IMR-90 (cell line): ENCODE measurements around the gene SLC25A30. TPM values are rescaled to one million over a fixed set of nuclear protein-coding genes. Genes with fewer than 3 reads are reported as not detected.

ENCODE experiments used
- ATAC-seq: fragments of 200-7000 bp; cut with Tn5 transposase; 2 replicates; pipeline ENCODE4 v1.9.1; 2020; ENCODE audit warnings: low read depth, mild to moderate bottlenecking, moderate library complexity
- BruUV-seq: library from RNA; stranded (reverse); fragments of 400-500 nt; replicated peaks from 2 replicates; lab custom pipeline; 2021; lab: Mats Ljungman, UMichigan
- CTCF ChIA-PET: fragments of 300-600 bp; formaldehyde crosslinking; extraction: SDS; loops from one replicate; lab custom pipeline; 2021; ENCODE audit warnings: antibody characterized with exemption; lab: Yijun Ruan, JAX
- POLR2A ChIA-PET: fragments of 300-600 bp; sonication (Branson Sonifier 250); formaldehyde crosslinking; loops from one replicate; lab custom pipeline; 2022; ENCODE audit warnings: antibody characterized with exemption; ENCODE audit not compliant: unreplicated experiment; lab: Charles Lee
- DNase-seq: peaks from one replicate; pipeline ENCODE4 v3.0.0; 2013
- H2AFZ ChIP-seq: replicated peaks from 2 replicates; pipeline ENCODE3; 2013; ENCODE audit warnings: low read length, mild to moderate bottlenecking; ENCODE audit not compliant: poor library complexity
- H2AK5ac ChIP-seq: 2 replicates; pipeline ENCODE4 v1.6.1; 2013; ENCODE audit warnings: low read depth, low read length, inconsistent platforms
- H2AK9ac ChIP-seq: replicated peaks from 2 replicates; pipeline ENCODE3; 2013; ENCODE audit warnings: mild to moderate bottlenecking, low read depth, low read length, moderate library complexity; ENCODE audit not compliant: poor library complexity
- H2BK120ac ChIP-seq: 2 replicates; pipeline ENCODE4 v1.6.1; 2013; ENCODE audit warnings: low read depth, low read length, inconsistent platforms
- H2BK15ac ChIP-seq: 3 replicates; pipeline ENCODE4 v1.6.1; 2013; ENCODE audit warnings: low read depth, low read length, inconsistent platforms
- H2BK20ac ChIP-seq: 2 replicates; pipeline ENCODE4 v1.6.1; 2013; ENCODE audit warnings: low read depth, mild to moderate bottlenecking, inconsistent platforms, low read length, moderate library complexity
- H2BK5ac ChIP-seq: 2 replicates; pipeline ENCODE4 v1.6.1; 2013; ENCODE audit warnings: mild to moderate bottlenecking, low read depth, low read length, inconsistent platforms; ENCODE audit not compliant: poor library complexity, severe bottlenecking
- H3K14ac ChIP-seq: replicated peaks from 2 replicates; pipeline ENCODE4 v1.6.1; 2013; ENCODE audit warnings: low read depth, low read length, inconsistent platforms
- H3K18ac ChIP-seq: 2 replicates; pipeline ENCODE4 v1.6.1; 2013; ENCODE audit warnings: low read depth, low read length, control low read depth
- H3K23ac ChIP-seq: 2 replicates; pipeline ENCODE4 v1.6.1; 2013; ENCODE audit warnings: low read depth, low read length, inconsistent platforms
- H3K27ac ChIP-seq: 2 replicates; pipeline ENCODE4 v1.5.1; 2013; ENCODE audit warnings: mild to moderate bottlenecking, control low read depth, low read length; ENCODE audit not compliant: insufficient read depth
- H3K27me3 ChIP-seq: 2 replicates; pipeline ENCODE4 v1.6.1; 2013; ENCODE audit warnings: low read length; ENCODE audit not compliant: control insufficient read depth, insufficient read depth
- H3K36me3 ChIP-seq: 2 replicates; pipeline ENCODE4 v1.6.1; 2013; ENCODE audit warnings: low read length, mixed read lengths; ENCODE audit not compliant: control insufficient read depth, insufficient read depth
- H3K4ac ChIP-seq: 2 replicates; pipeline ENCODE4 v1.6.1; 2013; ENCODE audit warnings: low read depth, low read length, inconsistent platforms
- H3K4me1 ChIP-seq: 2 replicates; pipeline ENCODE4 v1.6.1; 2013; ENCODE audit warnings: low read length, mixed read lengths; ENCODE audit not compliant: control insufficient read depth, insufficient read depth
- H3K4me2 ChIP-seq: 2 replicates; pipeline ENCODE4 v1.6.1; 2013; ENCODE audit warnings: low read depth, mild to moderate bottlenecking, control low read depth, low read length, moderate library complexity
- H3K4me3 ChIP-seq: 2 replicates; pipeline ENCODE4 v1.5.1; 2013; ENCODE audit warnings: low read depth, mild to moderate bottlenecking, control low read depth, low read length, moderate library complexity; ENCODE audit not compliant: insufficient read depth
- H3K56ac ChIP-seq: 2 replicates; pipeline ENCODE4 v1.6.1; 2013; ENCODE audit warnings: low read length, inconsistent platforms; ENCODE audit not compliant: insufficient read depth; ENCODE audit errors: extremely low read depth
- H3K79me1 ChIP-seq, 2 experiments: 2 replicates each; pipeline ENCODE4 v1.6.1; 2013; ENCODE audit warnings: low read length in 2 of 2, inconsistent platforms in 1 of 2, low read depth in 1 of 2
- H3K9ac ChIP-seq: 2 replicates; pipeline ENCODE4 v1.6.1; 2013; ENCODE audit warnings: low read depth, low read length, control low read depth
- H3K9me1 ChIP-seq: 2 replicates; pipeline ENCODE4 v1.6.1; 2013; ENCODE audit warnings: low read length, inconsistent platforms; ENCODE audit not compliant: insufficient read depth
- H3K9me3 ChIP-seq: 2 replicates; pipeline ENCODE4 v1.6.1; 2013; ENCODE audit warnings: low read length; ENCODE audit not compliant: control insufficient read depth, insufficient read depth
- H4K20me1 ChIP-seq: 2 replicates; pipeline ENCODE4 v1.6.1; 2013; ENCODE audit warnings: low read length, inconsistent platforms; ENCODE audit not compliant: insufficient read depth
- H4K5ac ChIP-seq: 2 replicates; pipeline ENCODE4 v1.6.1; 2013; ENCODE audit warnings: mild to moderate bottlenecking, low read depth, low read length, control low read depth
- H4K8ac ChIP-seq, 2 experiments: 2 replicates each; pipeline ENCODE4 v1.6.1; 2013; ENCODE audit warnings: low read depth in 2 of 2, low read length in 2 of 2, control low read depth in 1 of 2, inconsistent platforms in 1 of 2
- H4K91ac ChIP-seq: 2 replicates; pipeline ENCODE4 v1.6.1; 2013; ENCODE audit warnings: low read depth, low read length, inconsistent platforms; ENCODE audit not compliant: insufficient read depth
- BHLHE40 ChIP-seq: fragments of 150-350 bp; IDR thresholded peaks from 2 replicates; pipeline ENCODE4 v1.6.1; 2016; ENCODE audit warnings: mild to moderate bottlenecking, low read depth, low read length
- CTCF ChIP-seq: conservative IDR thresholded peaks from 2 replicates; pipeline ENCODE4 v1.5.1; 2012; ENCODE audit warnings: mild to moderate bottlenecking, low read depth, low read length, improper control_type of control experiment
- FOS ChIP-seq: fragments of 150-350 bp; IDR thresholded peaks from 2 replicates; pipeline ENCODE4 v1.6.1; 2016; ENCODE audit warnings: low read depth, low read length
- MAFK ChIP-seq: IDR thresholded peaks from 2 replicates; pipeline ENCODE4 v1.6.1; 2012; ENCODE audit warnings: low read depth, low read length, improper control_type of control experiment
- MAZ ChIP-seq: IDR thresholded peaks from 2 replicates; pipeline ENCODE4 v1.6.1; 2012; ENCODE audit warnings: low read depth, mild to moderate bottlenecking, low read length, improper control_type of control experiment, moderate library complexity, borderline replicate concordance
- NFE2L2 ChIP-seq: fragments of 150-350 bp; IDR thresholded peaks from 2 replicates; pipeline ENCODE4 v1.6.1; 2016; ENCODE audit warnings: low read depth, mild to moderate bottlenecking, low read length
- POLR2A ChIP-seq: IDR thresholded peaks from 2 replicates; pipeline ENCODE4 v1.6.1; 2012; ENCODE audit warnings: mild to moderate bottlenecking, low read depth, low read length
- RCOR1 ChIP-seq: IDR thresholded peaks from 2 replicates; pipeline ENCODE4 v1.6.1; 2012; ENCODE audit warnings: mild to moderate bottlenecking, low read length, improper control_type of control experiment; ENCODE audit not compliant: insufficient replicate concordance
- RFX5 ChIP-seq: IDR thresholded peaks from 2 replicates; pipeline ENCODE4 v1.8.0; 2012; ENCODE audit warnings: low read depth, mild to moderate bottlenecking, low read length, moderate library complexity
- SMC3 ChIP-seq: fragments of 150-350 bp; IDR thresholded peaks from 2 replicates; pipeline ENCODE4 v1.6.1; 2016; ENCODE audit warnings: low read depth, mild to moderate bottlenecking, antibody characterized with exemption, low read length, moderate library complexity
- USF2 ChIP-seq: fragments of 150-350 bp; IDR thresholded peaks from 2 replicates; pipeline ENCODE4 v1.6.1; 2017; ENCODE audit warnings: mild to moderate bottlenecking, antibody characterized with exemption, low read length, low read depth
- WGBS, 2 experiments: methylation state at CpG; one replicate each; pipeline versions ENCODE4 v1.1.5 to v1.1.7; 2013; ENCODE audit warnings: missing lambda C conversion rate in 2 of 2; ENCODE audit not compliant: insufficient read length in 1 of 2; ENCODE audit errors: extremely low coverage in 2 of 2; 5-methylcytosine and 5-hydroxymethylcytosine counted together
- dilution Hi-C: fragments of 300-500 bp; cut with HindIII; formaldehyde crosslinking; loops from one replicate; pipeline ENCODE4 v1.14.3; 2018; ENCODE audit warnings: low sequenced_read_pairs; ENCODE audit not compliant: unreplicated experiment
- in situ Hi-C: fragments of 300-500 bp; cut with MboI; formaldehyde crosslinking; loops from 3 replicates; pipeline ENCODE4 v1.14.3; 2019; ENCODE audit warnings: low sequenced_read_pairs, inconsistent platforms, mixed read lengths
- intact Hi-C: fragments of 100-400 bp; cut with micrococcal nuclease; formaldehyde crosslinking; loops from 2 replicates; pipeline ENCODE4 v1.10.0; 2022
- polyA plus RNA-seq, 3 experiments: library from polyadenylated mRNA; depleted of rRNA; stranded (reverse); fragments of >200 nt; gene quantifications; 2 replicates each; pipeline ENCODE4 v1.2.3, GENCODE V29; 2012; ENCODE audit warnings: low replicate concordance in 1 of 3
- total RNA-seq: library from RNA; depleted of rRNA; stranded (reverse); fragments of >200 nt; gene quantifications from 2 replicates; pipeline ENCODE4 v1.2.3, GENCODE V29; 2012
- TF ChIP-seq, protein P1 (sequence below): fragments of 150-350 bp; IDR thresholded peaks from 2 replicates; pipeline ENCODE4 v1.6.1; 2016; ENCODE audit warnings: low read depth, mild to moderate bottlenecking, low read length, moderate library complexity, borderline replicate concordance

SLC25A30 gene
- total and polyA plus RNA-seq, 2 of the 4 experiments (the other 2 are of a cell fraction), result 9.9 to 19.4 TPM

- Histone ChIP-seq H3K23ac (no peak overlapping the region), H4K91ac (no peak overlapping the region), H3K27me3 (no peaks in the 10 kb centered on the region), H2AK5ac (no peak overlapping the region), H2BK15ac (no peak overlapping the region), H3K4me3 (no peak overlapping the region), H2BK5ac (no peak overlapping the region), H2BK120ac (no peak overlapping the region), H3K4me1 (peaks cover 8% of the 10 kb centered on the region), H3K56ac (no peak overlapping the region), H3K14ac (no peak overlapping the region), H3K9me1 (peaks cover 15% of the 10 kb centered on the region; the same call in 1 of the 2 replicates), H3K9ac (no peak overlapping the region), H4K5ac (no peak overlapping the region), H4K20me1 (no peaks in the 10 kb centered on the region; the same call in 1 of the 2 replicates), H3K18ac (no peak overlapping the region), H3K36me3 (peaks cover 6% of the 10 kb centered on the region; the same call in 1 of the 2 replicates), H3K27ac (no peak overlapping the region), H4K8ac (no peak overlapping the region), H2AFZ (no peak overlapping the region), H2BK20ac (no peak overlapping the region), H3K4me2 (no peak overlapping the region), H3K9me3 (no peaks in the 10 kb centered on the region; the same call in 1 of the 2 replicates), H3K79me1 (peaks cover 0 to 4% of the 10 kb centered on the region in 2 experiments; a peak in 2 of 4 replicates), H3K4ac (no peak overlapping the region), H2AK9ac (no peak overlapping the region)
- ChIA-PET CTCF (no interaction called here), POLR2A (no interaction called here)
- DNase-seq (no peak), ATAC-seq (no peak)
- intact Hi-C loops, result no loop called here
- in situ Hi-C loops, result no loop called here
- no CpG with 5 or more reads among the region's 6 CpGs for WGBS, 2 experiments
- no TSS peak for BruUV-seq
- no peak for TF ChIP-seq MAFK
- TF ChIP-seq USF2, result no peak
- TF ChIP-seq, protein P1, sequence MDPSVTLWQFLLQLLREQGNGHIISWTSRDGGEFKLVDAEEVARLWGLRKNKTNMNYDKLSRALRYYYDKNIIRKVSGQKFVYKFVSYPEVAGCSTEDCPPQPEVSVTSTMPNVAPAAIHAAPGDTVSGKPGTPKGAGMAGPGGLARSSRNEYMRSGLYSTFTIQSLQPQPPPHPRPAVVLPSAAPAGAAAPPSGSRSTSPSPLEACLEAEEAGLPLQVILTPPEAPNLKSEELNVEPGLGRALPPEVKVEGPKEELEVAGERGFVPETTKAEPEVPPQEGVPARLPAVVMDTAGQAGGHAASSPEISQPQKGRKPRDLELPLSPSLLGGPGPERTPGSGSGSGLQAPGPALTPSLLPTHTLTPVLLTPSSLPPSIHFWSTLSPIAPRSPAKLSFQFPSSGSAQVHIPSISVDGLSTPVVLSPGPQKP, result no peak
- TF ChIP-seq BHLHE40, result no peak
- TF ChIP-seq CTCF, result no peak
- TF ChIP-seq MAZ, result no peak
- TF ChIP-seq NFE2L2, result no peak
- no peak for TF ChIP-seq POLR2A
- no peak for TF ChIP-seq RFX5
- no peak for TF ChIP-seq SMC3
- TF ChIP-seq FOS, result no peak
- no peak for TF ChIP-seq RCOR1
- dilution Hi-C loops, result no loop called here
These were observed 26.2 kb downstream of the SLC25A30 start for GRCh38 chr13:45391926-45392325.
